ENCODE results near the gene OSBPL5. TPM values are rescaled to one million over a fixed set of nuclear protein-coding genes. Genes with fewer than 3 reads are reported as not detected.

OSBPL5 gene
- total and polyA plus RNA-seq, 12 donors: 2.7 to 30.6 (median 20.7) TPM

- Histone ChIP-seq H3K27ac (peak overlapping the region in 1 of 5 donors; percentile 63), H3K27me3 (no peaks in the 10 kb centered on the region), H3K36me3 (replicated peaks in 1 of 2) (no peaks in the 10 kb centered on the region), H3K4me3 (no peak overlapping the region), H3K4me1 (replicated peaks in 1 of 2) (peaks cover 7 to 22% of the 10 kb centered on the region in 2 donors), H3K9me3 (replicated peaks in 1 of 3) (no peaks in the 10 kb centered on the region)
- 57 to 62% (median 57%) methylated on average over 2 to 3 of the region's 3 CpGs for WGBS, 4 donors
- no peak for TF ChIP-seq CTCF (IDR thresholded peaks at IDR 0.05)
- no peak for TF ChIP-seq POLR2A (IDR thresholded peaks at IDR 0.05)
- intact Hi-C loops (cut with DNase I): no loop called here
- no peak for DNase-seq
Observed at GRCh38 chr11:3155216-3155615, 9.9 kb downstream of the OSBPL5 start.

GRCh38 chr11:3154001-3154599, 11.0 kb downstream of the OSBPL5 start:
- no peak overlapping the region for H3K4me3 ChIP-seq
- TF ChIP-seq POLR2A (IDR thresholded peaks at IDR 0.05): no peak
- no peak for TF ChIP-seq CTCF (IDR thresholded peaks at IDR 0.05)
- no peak for DNase-seq
- 75 to 84% (median 81%) methylated on average over 4 to 24 of the region's 24 CpGs for WGBS, 4 donors
- no peaks in the 10 kb centered on the region for H3K9me3 ChIP-seq (replicated peaks in 1 of 3)
- H3K27me3 ChIP-seq: no peaks in the 10 kb centered on the region
- no peaks in the 10 kb centered on the region for H3K36me3 ChIP-seq (replicated peaks in 1 of 2)
- intact Hi-C loops (cut with DNase I): no loop called here
- H3K27ac ChIP-seq: peak overlapping the region in 3 of 5 donors; percentile 53 to 84 (median 67)
- peaks cover 0 to 13% of the 10 kb centered on the region in 2 donors for H3K4me1 ChIP-seq (replicated peaks in 1 of 2)

GRCh38 chr11:3153291-3153861, 11.7 kb downstream of the OSBPL5 start:
- no peaks in the 10 kb centered on the region for H3K27me3 ChIP-seq
- H3K9me3 ChIP-seq (replicated peaks in 1 of 3): no peaks in the 10 kb centered on the region
- peak overlapping the region in 3 of 5 donors; percentile 53 to 84 (median 67) for H3K27ac ChIP-seq
- DNase-seq: peak in 5 of 7 donors; percentile 44 to 91 (median 58)
- no peak overlapping the region for H3K4me3 ChIP-seq
- peaks cover 0 to 20% of the 10 kb centered on the region in 2 donors for H3K4me1 ChIP-seq (replicated peaks in 1 of 2)
- intact Hi-C loops (cut with DNase I): no loop called here
- WGBS, 4 donors: 57 to 69% (median 61%) methylated on average over 14 of the region's 14 CpGs
- TF ChIP-seq POLR2A (IDR thresholded peaks at IDR 0.05) (no peak), CTCF (IDR thresholded peaks at IDR 0.05) (no peak)
- H3K36me3 ChIP-seq (replicated peaks in 1 of 2): no peaks in the 10 kb centered on the region

- intact Hi-C loops (cut with DNase I): no loop called here
- Histone ChIP-seq H3K9me3 (replicated peaks in 1 of 3) (no peaks in the 10 kb centered on the region), H3K4me3 (no peak overlapping the region), H3K27ac (peak overlapping the region in 3 of 5 donors; percentile 20 to 72 (median 67)), H3K36me3 (replicated peaks in 1 of 2) (no peaks in the 10 kb centered on the region), H3K4me1 (replicated peaks in 1 of 2) (peaks cover 0 to 21% of the 10 kb centered on the region in 2 donors), H3K27me3 (no peaks in the 10 kb centered on the region)
- WGBS, 4 donors: 92 to 94% (median 93%) methylated on average over 29 of the region's 29 CpGs
- no peak for DNase-seq
- TF ChIP-seq CTCF (IDR thresholded peaks at IDR 0.05): no peak
Observed at GRCh38 chr11:3152471-3153110, 12.5 kb downstream of the OSBPL5 start.
